AG10803 (cell line): ENCODE data around the gene FIP1L1.

ENCODE experiments used
- DNase-seq: peaks from one replicate; pipeline ENCODE4 v3.0.0; 2010; ENCODE audit warnings: low read depth
- H3K4me3 ChIP-seq: 2 replicates; pipeline ENCODE4 v1.5.1; 2011; ENCODE audit warnings: mild to moderate bottlenecking, low read length, control low read depth
- CTCF ChIP-seq: conservative IDR thresholded peaks from 2 replicates; pipeline ENCODE4 v1.5.1; 2011; ENCODE audit warnings: mild to moderate bottlenecking, low read length, control low read depth, inconsistent platforms

The FIP1L1 gene

GRCh38 chr4:53436251-53436650 lies 58.8 kb downstream of the FIP1L1 start:
- TF ChIP-seq CTCF: no peak
- DNase-seq: peak; percentile 48
- no peak overlapping the region for H3K4me3 ChIP-seq

- H3K4me3 ChIP-seq: no peak overlapping the region
- no peak for TF ChIP-seq CTCF
- DNase-seq: no peak
Observed at GRCh38 chr4:53441564-53441963, 64.1 kb downstream of the FIP1L1 start.

- DNase-seq: no peak
- no peak for TF ChIP-seq CTCF
- H3K4me3 ChIP-seq: no peak overlapping the region
Observed at GRCh38 chr4:53444954-53445353, 67.5 kb downstream of the FIP1L1 start.

GRCh38 chr4:53450773-53451172 lies 73.3 kb downstream of the FIP1L1 start:
- TF ChIP-seq CTCF: no peak
- no peak overlapping the region for H3K4me3 ChIP-seq
- DNase-seq: peak; percentile 31

GRCh38 chr4:53453385-53453784 lies 75.9 kb downstream of the FIP1L1 start:
- TF ChIP-seq CTCF: no peak
- peak; percentile 31 for DNase-seq
- no peak overlapping the region for H3K4me3 ChIP-seq

GRCh38 chr4:53455766-53456165 lies 78.3 kb downstream of the FIP1L1 start:
- no peak for DNase-seq
- no peak for TF ChIP-seq CTCF
- H3K4me3 ChIP-seq: no peak overlapping the region

GRCh38 chr4:53456178-53456577 lies 78.7 kb downstream of the FIP1L1 start:
- no peak for DNase-seq
- H3K4me3 ChIP-seq: no peak overlapping the region
- no peak for TF ChIP-seq CTCF
